Caki2 (cell line): ENCODE results near the gene TAGAP. TPM values are rescaled to one million over a fixed set of nuclear protein-coding genes. Genes with fewer than 3 reads are reported as not detected.
"Not testable (repeated sequence)": the region's sequence is repeated elsewhere in the genome, so short reads cannot be mapped to it uniquely, and the experiment has no call there.

Source experiments
- DNase-seq: peaks from one replicate; pipeline ENCODE4 v3.0.0-alpha.2; 2015; ENCODE audit warnings: low read depth
- in situ Hi-C: cut with HindIII; loops from 2 replicates; pipeline ENCODE4 v1.10.0; 2016; ENCODE audit warnings: low sequenced_read_pairs, low pct_unique_long_range_greater_than_20kb, mixed read lengths
- total RNA-seq: library from RNA; depleted of rRNA; stranded (reverse); fragments of >200 nt; shearing (Covaris generic); gene quantifications from 2 replicates; pipeline ENCODE4 v1.2.3, GENCODE V29; 2014; ENCODE audit warnings: low replicate concordance; rRNA removed

The TAGAP gene
- total RNA-seq, 1 experiment from 2014 or later = not detected

DNA sequence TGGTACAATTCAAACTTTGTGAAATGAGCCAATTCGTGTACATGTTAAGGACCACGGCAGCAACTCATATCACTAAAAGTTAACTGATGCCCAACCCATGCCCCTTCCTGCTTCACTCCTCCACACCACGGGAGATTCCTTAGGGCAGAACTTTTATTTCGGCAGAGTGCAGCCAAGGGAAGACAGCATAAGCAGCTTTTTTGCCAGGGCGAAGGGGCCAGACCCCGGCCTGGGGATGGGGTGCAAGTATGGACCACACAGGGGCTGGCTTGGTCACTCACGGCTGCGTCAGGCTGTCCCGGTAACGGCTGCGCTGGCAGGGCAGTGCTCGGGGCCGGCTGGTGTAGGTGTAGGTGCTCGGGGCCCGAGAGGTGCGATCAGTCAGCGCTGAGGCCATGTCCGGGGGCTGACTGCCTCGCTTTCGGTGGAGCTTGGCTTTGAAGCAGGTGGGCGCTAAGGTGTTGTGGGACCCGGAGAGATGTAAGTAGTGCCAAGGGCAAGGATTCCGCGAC is 45.6 kb downstream of the TAGAP start:
- DNase-seq = no peak
- in situ Hi-C loops = no loop called here

DNA sequence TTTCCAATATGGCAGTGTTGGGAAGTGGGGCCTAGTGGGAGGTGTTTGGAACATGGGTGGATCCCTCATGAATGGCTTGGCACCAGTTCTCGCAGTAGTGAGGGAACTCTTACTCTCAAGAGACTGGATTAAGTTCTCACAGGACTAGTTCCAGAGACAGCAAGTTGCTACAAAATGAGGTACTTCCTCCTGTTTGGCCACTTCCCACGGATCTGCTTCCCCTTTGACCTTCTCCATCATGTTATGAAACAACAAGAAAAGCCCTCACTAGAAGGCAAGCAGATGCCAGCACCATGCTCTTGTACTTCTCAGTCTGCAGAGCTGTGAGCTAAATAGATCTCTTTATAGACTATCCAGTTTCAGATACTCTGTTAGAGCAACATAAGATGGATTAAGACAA is 47.9 kb downstream of the TAGAP start:
- in situ Hi-C loops = no loop called here
- no peak for DNase-seq

DNA sequence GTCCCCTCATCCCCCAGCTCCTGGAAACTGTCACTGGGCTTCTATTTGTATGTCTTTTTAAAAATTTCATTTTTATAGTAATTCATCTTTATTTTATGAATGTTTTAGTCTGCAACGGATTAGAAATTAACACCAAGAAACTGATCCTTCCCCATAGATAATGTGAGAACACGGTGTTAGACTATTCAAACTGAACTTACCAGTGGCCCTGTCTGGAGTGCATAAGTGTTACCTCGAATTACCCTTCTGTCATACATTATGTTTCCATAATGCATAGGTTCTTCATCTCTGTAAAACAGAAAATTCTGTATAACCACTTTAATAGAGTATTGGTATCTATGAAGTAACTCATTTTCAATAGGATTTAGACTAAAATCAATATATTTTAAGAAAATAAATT is 51.2 kb downstream of the TAGAP start:
- in situ Hi-C loops = no loop called here
- no peak for DNase-seq

DNA sequence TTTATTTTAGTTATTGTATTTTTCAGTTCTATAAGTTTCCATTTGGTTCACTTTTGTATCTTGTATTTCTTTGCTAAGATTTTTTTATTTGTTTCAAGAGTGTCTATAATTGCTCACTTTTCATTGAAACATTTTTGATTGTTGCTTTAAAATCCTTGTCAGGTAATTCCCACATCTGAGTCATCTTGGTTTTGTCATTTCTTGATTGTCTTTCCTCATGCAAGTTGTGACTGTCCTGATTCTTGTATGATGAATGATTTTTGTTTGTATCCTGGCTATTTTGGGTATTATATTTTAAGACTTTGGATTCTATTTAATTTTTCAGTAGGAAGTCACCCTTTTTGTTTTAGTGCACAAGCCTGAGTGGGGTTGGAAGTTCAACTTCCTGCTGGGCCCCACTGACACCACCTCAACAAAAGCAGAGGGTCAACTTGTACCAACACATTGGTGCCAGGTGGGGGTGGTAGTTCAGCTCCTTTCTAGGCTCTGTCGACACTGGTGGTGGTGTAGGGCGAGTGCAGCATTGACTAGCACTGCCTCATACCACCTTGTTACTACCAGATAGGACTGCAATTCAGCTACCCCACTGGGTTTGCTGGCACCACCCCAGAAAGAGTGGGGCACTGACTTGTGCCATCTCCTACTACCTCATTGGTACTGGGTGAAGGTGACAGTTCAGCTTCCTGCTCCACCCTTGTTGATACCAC is 53.6 kb downstream of the TAGAP start:
- in situ Hi-C loops = no loop called here
- no peak for DNase-seq

DNA sequence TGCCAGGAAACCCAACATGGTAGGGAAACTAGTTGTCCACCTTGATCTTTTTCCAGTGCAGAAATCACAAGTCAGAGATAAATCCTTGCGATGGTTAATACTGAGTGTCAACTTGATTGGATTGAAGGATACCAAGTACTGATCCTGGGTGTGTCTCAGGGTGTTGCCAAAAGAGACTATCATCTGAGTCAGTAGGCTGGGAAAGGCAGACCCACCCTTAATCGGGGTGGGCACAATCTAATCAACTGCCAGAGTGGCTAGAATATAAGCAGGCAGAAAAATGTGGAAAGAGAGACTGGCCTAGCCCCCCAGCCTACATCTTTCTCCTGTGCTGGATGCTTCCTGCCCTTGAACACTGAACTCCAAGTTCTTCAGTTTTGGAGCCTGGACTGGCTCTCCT is 55.1 kb downstream of the TAGAP start:
- in situ Hi-C loops, DNase-seq: not testable (repeated sequence)

DNA sequence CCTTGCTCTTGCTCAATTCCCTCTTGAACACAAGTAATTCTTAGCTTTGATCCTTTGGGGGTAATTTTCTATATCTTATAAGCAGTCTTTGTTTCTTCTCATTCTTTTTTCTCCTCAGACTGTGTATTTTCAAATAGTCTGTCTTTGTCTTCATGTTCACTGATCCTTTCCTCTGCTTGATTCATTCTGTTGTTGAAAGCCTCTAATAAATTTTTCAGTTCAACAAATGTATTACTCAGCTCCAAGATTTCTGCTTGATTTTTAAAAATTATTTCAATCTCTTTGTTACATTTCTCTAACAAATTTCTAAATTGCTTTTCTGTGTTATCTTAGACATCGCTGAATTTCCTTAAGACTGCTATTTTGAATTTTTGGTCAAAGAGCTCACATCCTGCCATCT is 56.3 kb downstream of the TAGAP start:
- no peak for DNase-seq
- in situ Hi-C loops = no loop called here

DNA sequence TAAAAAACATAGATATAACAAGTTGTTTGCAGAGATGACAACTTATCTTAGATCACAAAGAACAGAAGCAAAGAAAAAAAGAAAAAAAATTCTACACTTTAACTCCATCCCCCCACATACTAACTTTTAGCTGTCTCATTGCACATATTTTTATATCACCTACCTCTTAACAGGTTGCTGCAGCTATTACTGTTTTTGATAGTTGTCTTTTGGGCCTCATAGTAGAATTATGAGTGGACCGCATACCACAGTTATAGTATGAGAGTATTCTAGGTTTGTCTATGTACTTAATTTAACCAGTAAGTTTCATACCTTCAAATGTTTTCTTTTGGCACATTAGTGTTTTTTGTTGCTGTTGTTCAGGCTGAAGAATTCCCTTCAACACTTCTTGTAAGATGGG is 57.1 kb downstream of the TAGAP start:
- DNase-seq = no peak
- in situ Hi-C loops = no loop called here

Other genes starting within 250 kb of the TAGAP start
- 171 and 201 TPM in 2 replicates for gene EZR, start 225.6 kb downstream of the TAGAP start, total RNA-seq
- 3.1 and 4.2 TPM in 2 replicates for gene RSPH3, start 44.8 kb downstream of the TAGAP start, total RNA-seq
- gene FNDC1, start 124.4 kb upstream of the TAGAP start, total RNA-seq = not detected in 2 replicates